GM21825 (cell line): ENCODE measurements around the gene GLI1.

Experiments used
- ATAC-seq: cut with Tn5 transposase; IDR thresholded peaks from one replicate; pipeline ENCODE4 v1.9.1; 2021; ENCODE audit warnings: mild to moderate bottlenecking, moderate library complexity; ENCODE audit not compliant: unreplicated experiment

Gene GLI1

DNA sequence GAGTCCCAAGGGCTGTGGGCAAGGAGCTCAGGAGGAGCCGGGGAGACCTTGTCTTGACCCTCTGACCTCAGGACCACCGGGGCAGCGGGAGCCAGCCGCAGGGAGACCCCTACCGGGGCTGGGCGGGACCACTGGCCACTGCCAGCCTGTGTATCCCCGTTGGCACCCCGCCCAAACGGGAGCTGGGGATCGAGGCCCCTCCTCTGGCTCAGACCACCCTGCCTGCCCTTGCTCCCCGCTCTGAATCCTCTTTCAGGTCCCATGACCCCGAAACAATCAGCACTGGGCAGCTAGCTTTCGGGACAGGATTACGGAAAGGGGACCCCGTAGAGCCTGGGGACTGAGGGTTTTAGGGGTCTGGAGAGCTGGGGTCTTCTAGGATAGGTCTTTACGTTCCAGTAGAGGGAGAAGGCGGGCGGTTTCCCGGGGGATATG, 1.3 kb downstream of the GLI1 start:
- ATAC-seq, result no peak

DNA sequence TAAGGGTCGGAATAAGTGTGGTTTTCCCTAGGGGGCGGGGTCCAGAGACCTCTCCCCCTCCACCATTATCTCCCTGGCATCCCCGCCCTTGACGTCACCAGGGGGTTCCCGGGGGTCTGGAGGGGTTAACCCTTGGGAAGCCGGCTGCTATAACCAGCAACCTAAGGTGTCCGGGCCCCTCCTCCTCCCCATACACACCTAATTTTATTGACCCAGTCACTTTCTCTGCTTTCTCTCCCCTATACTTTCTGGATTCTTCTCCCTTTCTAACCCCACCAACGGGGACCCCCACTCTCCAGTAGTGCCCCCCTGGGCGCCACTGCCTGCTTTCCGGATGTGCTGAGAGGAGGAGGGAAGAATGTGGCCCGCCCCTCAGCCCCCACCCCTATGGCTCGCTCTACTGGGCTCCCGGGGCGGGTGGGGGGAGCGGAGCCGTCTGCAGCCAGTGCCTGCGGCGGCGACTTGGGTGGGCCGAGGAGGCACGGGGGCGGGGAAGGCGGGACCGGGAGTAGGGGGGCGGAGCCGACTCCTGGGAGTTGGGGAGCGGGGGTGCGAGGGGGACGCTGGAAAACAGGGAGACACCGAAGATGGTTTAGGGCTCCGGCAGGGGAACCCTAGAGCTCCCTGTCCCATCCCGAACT, 1.8 kb downstream of the GLI1 start:
- no peak for ATAC-seq

DNA sequence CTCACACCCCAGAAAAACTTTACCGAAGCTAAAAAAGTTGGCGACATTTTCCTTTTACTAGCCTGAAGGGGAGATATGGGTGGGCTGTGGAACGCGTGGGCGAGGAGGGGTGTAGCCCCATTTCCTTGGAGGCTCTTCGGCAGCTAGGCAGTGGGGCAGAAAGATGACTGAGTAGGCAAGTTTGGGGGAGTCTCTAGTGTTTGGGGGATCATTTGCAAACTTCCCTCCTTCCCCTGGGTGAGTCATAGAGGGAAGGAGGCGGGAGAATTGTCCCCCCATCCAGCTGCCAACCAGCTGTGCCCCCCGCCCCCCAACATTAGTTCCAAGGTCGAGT, 2.3 kb downstream of the GLI1 start:
- no peak for ATAC-seq

DNA sequence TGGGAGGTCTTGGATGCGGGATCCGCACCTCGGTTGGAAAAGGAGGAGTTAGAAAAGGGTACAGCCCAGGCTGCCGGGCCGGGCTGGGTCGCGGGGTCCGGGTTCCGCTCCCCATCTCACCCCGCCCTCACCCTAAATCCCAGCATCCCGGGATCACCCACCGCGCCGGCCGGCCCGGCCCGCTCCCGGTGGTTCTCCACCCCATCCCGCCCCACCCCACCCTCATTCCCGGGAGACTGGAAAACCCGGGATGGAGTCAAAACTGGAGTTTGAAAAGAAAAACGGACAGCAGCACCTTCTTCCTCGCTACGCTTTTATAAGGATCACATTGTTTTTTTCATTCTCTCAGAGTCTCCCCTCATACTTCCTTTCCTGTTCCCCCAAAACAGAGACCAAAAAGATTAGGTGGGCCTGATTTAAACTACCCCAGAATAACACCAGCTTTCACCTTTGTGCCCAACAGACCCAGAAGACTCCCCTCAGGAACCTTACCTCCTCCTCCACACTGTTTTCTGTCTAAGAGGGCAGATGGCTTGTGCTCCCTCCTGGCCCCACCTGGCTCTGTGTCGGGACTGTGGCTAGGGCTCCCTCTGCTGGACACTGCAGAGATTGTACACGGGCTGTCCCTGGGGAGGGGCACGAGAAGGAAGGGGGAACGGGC, 2.8 kb downstream of the GLI1 start:
- ATAC-seq, result peak; percentile 62

DNA sequence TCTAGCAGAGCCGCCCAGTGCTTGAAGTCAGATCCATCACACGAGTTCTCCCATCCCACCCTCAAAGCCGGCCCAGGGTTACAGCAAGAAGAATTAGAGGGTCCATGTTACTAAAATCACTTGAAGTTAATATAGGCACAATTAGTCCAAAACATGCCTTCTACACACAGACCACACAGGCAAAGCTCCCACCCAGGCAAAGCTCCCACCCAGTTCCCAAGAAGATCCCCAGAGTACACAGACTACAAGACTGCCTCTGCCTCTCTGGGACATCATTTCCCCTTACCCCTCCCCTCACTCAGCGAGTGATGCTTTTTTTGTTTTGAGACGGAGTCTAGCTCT, 3.3 kb downstream of the GLI1 start:
- ATAC-seq, result no peak

DNA sequence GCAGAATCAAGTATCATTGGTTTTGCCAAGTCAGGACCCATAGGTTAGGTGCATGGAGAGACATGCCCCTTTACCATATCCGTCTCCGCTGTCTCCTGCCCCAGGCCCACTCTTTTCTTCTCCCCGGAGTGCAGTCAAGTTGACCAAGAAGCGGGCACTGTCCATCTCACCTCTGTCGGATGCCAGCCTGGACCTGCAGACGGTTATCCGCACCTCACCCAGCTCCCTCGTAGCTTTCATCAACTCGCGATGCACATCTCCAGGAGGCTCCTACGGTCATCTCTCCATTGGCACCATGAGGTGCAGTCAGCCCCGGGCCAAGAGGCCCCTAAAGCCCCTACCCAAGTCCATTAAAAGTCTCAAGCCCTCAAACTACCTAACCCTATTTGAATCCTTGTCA, 5.0 kb downstream of the GLI1 start:
- ATAC-seq, result no peak

DNA sequence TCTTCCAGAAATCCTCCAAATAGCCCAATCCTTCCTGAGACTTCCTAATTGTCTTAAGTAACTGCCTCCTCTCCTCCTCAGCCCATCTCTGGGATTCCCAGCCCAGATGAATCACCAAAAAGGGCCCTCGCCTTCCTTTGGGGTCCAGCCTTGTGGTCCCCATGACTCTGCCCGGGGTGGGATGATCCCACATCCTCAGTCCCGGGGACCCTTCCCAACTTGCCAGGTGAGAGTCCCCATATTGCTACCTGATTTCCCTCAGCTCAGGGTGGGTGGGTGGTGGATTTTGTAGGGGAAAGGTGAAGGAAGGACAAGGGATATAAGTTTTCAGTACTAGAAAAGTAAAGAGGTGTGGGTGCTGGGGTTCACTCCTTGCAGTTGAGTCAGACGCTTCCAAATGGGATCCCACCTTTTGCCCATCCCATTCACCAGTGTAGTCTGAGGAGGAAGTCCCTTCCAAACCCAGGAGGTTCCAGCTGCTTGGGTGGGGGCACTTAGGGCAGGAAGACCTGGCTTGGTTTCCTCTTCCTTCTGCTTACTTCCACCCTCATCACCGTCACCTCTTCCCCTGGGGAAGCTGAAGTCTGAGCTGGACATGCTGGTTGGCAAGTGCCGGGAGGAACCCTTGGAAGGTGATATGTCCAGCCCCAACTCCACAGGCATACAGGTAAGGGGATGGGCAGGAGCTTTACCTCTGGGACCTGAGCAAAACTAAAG, 5.6 kb downstream of the GLI1 start:
- no peak for ATAC-seq

DNA sequence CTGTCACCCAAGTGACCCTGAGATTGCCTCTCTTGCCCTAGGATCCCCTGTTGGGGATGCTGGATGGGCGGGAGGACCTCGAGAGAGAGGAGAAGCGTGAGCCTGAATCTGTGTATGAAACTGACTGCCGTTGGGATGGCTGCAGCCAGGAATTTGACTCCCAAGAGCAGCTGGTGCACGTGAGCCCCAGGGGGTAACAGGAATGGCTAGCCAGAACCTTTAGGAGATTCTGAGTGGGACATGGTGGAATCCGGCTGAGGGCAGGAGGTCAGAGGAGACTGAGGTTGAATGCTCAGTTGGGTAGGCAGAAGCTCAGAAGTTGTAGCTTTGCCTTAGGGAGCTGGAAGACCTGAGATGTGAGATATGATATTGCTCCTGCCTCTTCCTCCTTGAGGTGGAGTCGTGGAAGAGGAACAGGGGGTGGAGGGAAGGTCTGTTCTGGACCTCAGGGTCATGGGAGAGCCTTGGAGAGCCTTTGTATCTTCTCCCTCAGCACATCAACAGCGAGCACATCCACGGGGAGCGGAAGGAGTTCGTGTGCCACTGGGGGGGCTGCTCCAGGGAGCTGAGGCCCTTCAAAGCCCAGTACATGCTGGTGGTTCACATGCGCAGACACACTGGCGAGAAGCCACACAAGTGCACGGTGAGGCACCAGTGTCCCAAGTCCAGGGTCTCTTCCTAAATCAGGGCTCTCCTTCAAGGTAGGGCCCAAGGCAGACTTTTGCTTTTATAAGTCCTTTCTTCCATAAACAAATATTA, 6.3 kb downstream of the GLI1 start:
- no peak for ATAC-seq

DNA sequence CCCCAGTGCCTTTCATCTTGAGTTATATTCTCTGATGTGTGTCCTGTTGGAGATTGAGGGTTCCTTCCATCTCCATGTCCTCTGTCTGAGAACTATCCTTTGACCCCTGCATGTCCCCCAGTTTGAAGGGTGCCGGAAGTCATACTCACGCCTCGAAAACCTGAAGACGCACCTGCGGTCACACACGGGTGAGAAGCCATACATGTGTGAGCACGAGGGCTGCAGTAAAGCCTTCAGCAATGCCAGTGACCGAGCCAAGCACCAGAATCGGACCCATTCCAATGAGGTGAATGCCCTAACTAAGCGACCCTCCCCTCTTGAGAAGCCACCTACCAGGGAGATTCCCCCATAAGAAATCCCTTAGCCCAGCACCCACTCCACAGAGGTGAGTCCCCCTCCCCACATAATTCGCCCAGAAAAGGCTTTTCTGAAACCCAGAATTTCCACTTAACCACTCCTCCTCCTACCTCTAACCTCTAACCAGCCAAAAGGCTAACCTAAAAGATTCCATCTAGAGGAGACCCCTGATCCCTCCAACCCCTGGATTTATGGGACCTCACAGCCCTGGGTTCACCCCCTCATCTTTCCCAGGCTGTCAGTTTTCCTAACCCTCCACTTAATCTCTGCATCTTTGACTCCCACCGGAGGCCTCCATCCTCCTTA, 7.8 kb downstream of the GLI1 start:
- ATAC-seq, result no peak

DNA sequence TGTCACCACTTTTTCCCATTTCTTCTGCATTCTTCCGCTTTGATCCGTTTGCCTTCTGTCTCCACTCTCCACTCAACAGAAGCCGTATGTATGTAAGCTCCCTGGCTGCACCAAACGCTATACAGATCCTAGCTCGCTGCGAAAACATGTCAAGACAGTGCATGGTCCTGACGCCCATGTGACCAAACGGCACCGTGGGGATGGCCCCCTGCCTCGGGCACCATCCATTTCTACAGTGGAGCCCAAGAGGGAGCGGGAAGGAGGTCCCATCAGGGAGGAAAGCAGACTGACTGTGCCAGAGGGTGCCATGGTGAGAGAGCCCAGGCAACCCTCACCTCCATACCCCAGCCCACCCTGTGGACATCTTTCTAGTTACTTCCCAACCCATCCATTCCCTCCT, 8.3 kb downstream of the GLI1 start:
- no peak for ATAC-seq

DNA sequence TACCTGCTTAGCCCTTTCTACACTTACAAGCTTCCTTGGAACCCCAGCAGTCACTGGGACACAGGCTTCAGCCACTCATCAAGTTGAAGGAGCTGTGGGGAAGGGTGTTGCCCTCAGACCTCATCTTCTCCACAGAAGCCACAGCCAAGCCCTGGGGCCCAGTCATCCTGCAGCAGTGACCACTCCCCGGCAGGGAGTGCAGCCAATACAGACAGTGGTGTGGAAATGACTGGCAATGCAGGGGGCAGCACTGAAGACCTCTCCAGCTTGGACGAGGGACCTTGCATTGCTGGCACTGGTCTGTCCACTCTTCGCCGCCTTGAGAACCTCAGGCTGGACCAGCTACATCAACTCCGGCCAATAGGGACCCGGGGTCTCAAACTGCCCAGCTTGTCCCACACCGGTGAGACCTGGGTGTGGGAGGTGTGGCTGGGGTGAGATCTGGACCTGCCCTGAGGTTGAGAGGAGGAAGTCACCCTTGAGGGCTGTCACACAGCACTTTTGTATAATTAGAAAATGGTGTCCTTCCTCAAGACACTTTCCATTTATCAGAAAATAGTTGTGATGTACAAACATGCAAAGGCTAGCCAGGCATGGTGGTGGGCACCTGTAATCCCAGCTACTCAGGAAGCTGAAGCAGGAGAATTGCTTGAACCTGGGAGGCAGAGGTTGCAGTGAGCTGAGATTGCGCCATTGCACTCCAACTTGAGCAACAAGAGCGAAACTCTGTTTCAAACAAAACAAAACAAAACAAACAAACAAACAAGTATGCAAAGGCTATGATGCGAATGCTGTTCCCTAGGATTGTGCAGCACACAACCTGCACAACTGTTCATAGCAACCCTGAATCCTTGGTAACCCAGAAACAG, 9.9 kb downstream of the GLI1 start:
- ATAC-seq, result no peak

DNA sequence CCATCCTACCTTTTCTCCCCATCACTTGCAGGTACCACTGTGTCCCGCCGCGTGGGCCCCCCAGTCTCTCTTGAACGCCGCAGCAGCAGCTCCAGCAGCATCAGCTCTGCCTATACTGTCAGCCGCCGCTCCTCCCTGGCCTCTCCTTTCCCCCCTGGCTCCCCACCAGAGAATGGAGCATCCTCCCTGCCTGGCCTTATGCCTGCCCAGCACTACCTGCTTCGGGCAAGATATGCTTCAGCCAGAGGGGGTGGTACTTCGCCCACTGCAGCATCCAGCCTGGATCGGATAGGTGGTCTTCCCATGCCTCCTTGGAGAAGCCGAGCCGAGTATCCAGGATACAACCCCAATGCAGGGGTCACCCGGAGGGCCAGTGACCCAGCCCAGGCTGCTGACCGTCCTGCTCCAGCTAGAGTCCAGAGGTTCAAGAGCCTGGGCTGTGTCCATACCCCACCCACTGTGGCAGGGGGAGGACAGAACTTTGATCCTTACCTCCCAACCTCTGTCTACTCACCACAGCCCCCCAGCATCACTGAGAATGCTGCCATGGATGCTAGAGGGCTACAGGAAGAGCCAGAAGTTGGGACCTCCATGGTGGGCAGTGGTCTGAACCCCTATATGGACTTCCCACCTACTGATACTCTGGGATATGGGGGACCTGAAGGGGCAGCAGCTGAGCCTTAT, 10.8 kb downstream of the GLI1 start:
- ATAC-seq, result no peak

DNA sequence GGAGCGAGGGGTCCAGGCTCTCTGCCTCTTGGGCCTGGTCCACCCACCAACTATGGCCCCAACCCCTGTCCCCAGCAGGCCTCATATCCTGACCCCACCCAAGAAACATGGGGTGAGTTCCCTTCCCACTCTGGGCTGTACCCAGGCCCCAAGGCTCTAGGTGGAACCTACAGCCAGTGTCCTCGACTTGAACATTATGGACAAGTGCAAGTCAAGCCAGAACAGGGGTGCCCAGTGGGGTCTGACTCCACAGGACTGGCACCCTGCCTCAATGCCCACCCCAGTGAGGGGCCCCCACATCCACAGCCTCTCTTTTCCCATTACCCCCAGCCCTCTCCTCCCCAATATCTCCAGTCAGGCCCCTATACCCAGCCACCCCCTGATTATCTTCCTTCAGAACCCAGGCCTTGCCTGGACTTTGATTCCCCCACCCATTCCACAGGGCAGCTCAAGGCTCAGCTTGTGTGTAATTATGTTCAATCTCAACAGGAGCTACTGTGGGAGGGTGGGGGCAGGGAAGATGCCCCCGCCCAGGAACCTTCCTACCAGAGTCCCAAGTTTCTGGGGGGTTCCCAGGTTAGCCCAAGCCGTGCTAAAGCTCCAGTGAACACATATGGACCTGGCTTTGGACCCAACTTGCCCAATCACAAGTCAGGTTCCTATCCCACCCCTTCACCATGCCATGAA, 11.5 kb downstream of the GLI1 start:
- no peak for ATAC-seq

DNA sequence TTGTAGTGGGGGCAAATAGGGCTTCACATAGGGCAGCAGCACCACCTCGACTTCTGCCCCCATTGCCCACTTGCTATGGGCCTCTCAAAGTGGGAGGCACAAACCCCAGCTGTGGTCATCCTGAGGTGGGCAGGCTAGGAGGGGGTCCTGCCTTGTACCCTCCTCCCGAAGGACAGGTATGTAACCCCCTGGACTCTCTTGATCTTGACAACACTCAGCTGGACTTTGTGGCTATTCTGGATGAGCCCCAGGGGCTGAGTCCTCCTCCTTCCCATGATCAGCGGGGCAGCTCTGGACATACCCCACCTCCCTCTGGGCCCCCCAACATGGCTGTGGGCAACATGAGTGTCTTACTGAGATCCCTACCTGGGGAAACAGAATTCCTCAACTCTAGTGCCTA, 12.1 kb downstream of the GLI1 start:
- ATAC-seq, result no peak

DNA sequence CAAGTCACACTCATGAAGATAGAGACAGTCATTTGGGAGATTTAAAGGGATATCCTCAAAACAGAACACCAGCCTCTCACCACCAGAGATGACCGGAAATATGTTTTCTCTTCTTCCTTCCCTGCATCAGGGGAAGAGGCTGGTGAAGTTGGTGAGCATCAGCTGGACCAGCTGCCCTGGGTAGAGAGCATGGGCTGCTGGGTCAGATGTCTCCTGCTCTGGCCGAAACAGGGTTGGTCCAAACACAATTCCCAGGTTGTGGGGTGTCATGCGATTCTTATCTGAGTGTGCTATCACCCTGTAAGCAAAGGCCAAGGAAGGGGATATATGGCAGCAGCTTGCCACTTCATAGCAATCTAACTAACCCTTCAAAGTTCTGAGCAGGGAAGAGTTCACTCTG, 12.8 kb downstream of the GLI1 start:
- no peak for ATAC-seq

DNA sequence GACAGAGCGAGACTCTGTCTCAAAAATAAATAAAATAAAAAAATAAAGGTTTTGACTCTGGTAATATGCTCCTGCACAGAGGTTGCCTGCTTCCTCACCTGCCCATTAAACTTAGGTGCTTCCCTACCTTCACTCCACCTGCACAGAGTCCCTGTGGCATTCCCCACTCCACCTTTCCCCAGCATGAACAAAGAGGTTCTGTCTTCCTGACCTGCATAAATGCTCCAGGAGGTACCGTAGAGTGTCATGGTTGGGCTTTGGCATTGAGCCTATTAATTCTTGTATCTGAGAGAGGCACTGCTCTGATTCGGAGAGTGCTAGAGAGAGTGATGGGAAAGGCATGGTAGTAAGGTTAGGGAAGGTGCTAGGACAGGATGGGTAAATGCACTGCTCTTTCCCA, 13.8 kb downstream of the GLI1 start:
- ATAC-seq, result no peak

DNA sequence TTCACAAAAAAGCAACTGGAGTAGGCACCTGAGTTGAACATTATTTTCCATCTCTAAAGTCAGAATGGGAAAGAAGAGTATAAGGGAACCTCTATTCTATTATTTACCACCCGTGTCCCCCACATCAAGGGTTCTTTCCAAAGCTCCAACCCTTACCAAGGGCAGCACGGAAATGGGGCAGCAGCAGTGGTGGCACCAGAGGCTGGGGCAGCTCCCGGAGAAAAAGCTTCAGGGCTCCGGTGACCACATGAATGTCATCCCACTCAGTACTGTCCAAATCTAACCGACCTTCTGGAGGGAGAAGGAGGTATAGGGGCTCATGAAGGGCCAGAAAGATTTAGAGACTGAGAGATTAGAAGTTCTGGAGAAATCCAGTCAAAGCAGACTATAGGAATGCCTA, 14.3 kb downstream of the GLI1 start:
- ATAC-seq, result no peak

DNA sequence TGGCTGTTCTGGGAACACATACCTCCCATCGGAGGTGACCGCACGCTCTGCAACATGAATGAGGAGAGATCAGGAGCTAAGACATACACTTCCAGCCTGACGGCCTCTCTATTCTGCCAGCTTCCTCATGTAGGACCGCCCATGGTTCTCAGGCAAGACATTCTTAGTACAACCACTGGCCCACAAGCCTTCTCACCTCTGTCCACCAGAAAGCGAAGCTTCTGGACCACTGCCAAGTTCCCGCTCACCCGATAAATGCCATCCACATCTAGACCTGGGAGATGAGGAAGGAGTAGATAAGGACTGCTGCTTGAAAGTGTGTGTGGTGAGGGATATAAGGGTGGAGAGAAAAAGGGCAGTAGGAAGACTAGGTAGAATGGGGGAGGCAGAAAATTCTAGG, 14.8 kb downstream of the GLI1 start:
- no peak for ATAC-seq

DNA sequence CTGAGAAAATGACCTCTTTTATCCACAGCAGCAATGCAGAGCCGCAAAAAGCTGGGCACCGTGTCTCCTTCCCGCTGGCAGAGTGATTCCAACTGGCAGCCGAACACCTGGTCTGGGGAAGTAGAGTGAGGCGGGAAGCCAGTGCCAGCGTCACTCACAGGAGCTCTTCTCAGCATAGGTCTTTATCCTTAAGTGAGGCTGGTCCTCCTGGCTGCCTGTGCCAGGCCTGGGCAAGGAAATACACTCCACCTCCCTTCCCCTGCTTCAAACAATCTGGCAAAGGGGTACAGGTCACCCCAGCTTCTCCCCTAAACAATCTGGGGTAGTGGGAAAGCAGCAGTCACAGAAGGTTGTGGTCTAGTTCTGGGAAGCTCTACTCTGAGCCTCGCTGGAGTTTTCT, 15.3 kb downstream of the GLI1 start:
- no peak for ATAC-seq
